Peyer's patch (tissue), 4 donors: ENCODE measurements around the gene NCKIPSD. TPM values are rescaled to one million over a fixed set of nuclear protein-coding genes. Genes with fewer than 3 reads are reported as not detected.

Experiments used
- DNase-seq, 3 donors: peaks; one replicate each; pipeline ENCODE4 v3.0.0-alpha.2; 2017 to 2019
- H3K27ac ChIP-seq, 4 donors: fragments of 200-600 bp; sonication (generic); one replicate each; pipeline ENCODE4 v1.5.1; 2016 to 2019
- H3K27me3 ChIP-seq, 2 donors: fragments of 200-600 bp; sonication (generic); one replicate each; pipeline ENCODE4 v1.5.1; 2019
- H3K36me3 ChIP-seq, 3 donors: fragments of 200-600 bp; sonication (generic); one replicate each; pipeline ENCODE4 v1.5.1; 2016 to 2019
- H3K4me1 ChIP-seq, 4 donors: fragments of 200-600 bp; sonication (generic); one replicate each; pipeline ENCODE4 v1.5.1; 2016 to 2019
- H3K4me3 ChIP-seq, 4 donors: fragments of 200-600 bp; sonication (generic); 1 replicate in 3 of 4; 2 replicates in 1 of 4; pipeline ENCODE4 v1.5.1; 2016 to 2019; ENCODE audit warnings: mild to moderate bottlenecking in 1 of 4
- H3K9me3 ChIP-seq, 4 donors: fragments of 200-600 bp; sonication (generic); one replicate each; pipeline ENCODE4 v1.5.1; 2016 to 2019; ENCODE audit warnings: mild to moderate bottlenecking in 1 of 4
- CTCF ChIP-seq, 6 experiments: fragments of 450-650 bp in 4 of 6; fragments of 200-600 bp in 2 of 6; sonication (generic) in 1 of 6; IDR thresholded peaks; one replicate each; pipeline ENCODE4 v1.5.1; 2017 to 2019; ENCODE audit warnings: antibody characterized with exemption in 6 of 6, mild to moderate bottlenecking in 3 of 6, moderate library complexity in 1 of 6
- POLR2A ChIP-seq, 2 donors: fragments of 450-650 bp; IDR thresholded peaks; one replicate each; pipeline ENCODE4 v1.5.1; 2017; ENCODE audit warnings: antibody characterized with exemption in 2 of 2, mild to moderate bottlenecking in 2 of 2, moderate library complexity in 2 of 2
- total RNA-seq, 4 donors: library from RNA; depleted of rRNA; stranded (reverse); fragments of >200 nt; gene quantifications; one replicate each; pipeline ENCODE4 v1.1.0, GENCODE V29; 2016

The NCKIPSD gene
- total RNA-seq, 4 donors from 2014 or later = 35.7 to 66.8 (median 64.4) TPM

- TF ChIP-seq POLR2A (IDR thresholded peaks at IDR 0.05) (no peak), CTCF (IDR thresholded peaks at IDR 0.05) (no peak)
- H3K27me3 ChIP-seq = no peaks in the 10 kb centered on the region
- no peak overlapping the region for H3K27ac ChIP-seq
- DNase-seq = no peak
- H3K4me1 ChIP-seq = peaks cover 0 to 21% (median 2%) of the 10 kb centered on the region in 4 donors
- no peaks in the 10 kb centered on the region for H3K9me3 ChIP-seq
- no peaks in the 10 kb centered on the region for H3K36me3 ChIP-seq
- no peak overlapping the region for H3K4me3 ChIP-seq
Measured at GRCh38 chr3:48652923-48653715, 32.6 kb downstream of the NCKIPSD start.

DNA sequence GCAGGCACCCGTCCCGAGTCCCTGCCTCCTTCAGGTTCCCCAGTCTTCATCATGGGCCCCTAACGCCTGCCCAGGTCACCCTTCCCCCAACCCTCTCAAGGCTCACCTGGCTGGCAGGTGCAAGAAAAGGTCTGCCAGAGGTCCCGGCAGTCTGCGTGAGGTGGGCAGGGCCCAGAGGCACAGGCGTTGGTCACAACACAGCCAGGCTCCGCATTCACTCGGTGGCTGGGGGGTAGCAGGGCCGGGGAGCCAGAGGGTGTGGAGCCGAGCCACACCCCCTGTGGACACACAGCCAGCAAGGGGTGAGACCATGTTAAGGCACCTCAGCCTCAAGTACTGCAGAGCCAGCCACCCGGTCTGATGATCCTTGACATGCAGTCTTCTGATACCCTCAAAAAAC, 33.9 kb downstream of the NCKIPSD start:
- DNase-seq = no peak
- Histone ChIP-seq H3K27ac (no peak overlapping the region), H3K4me1 (peaks cover 0 to 16% (median 2%) of the 10 kb centered on the region in 4 donors), H3K36me3 (no peaks in the 10 kb centered on the region), H3K9me3 (no peaks in the 10 kb centered on the region), H3K4me3 (no peak overlapping the region), H3K27me3 (no peaks in the 10 kb centered on the region)
- TF ChIP-seq CTCF (IDR thresholded peaks at IDR 0.05) (no peak), POLR2A (IDR thresholded peaks at IDR 0.05) (no peak)

DNA sequence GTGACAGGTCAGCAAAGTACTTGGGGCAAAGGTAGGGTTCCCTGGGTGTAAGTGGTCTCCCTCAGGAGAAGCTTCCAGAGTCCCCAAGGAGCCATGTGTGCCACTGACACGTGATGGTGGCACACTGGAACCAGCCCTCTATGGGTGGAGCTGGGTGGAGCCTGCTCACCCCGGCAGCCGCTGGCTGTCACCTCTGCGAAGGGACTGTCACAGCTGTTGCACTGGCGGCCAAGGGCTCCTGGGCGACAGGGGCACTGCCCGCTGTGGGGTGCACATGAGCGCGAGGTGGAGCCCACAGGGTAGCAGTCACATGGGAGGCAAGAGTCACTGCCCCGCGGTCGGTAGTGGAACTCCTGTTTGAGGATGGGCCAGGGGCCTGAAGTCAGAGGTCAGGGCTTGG, 35.0 kb downstream of the NCKIPSD start:
- TF ChIP-seq POLR2A (IDR thresholded peaks at IDR 0.05) (no peak), CTCF (IDR thresholded peaks at IDR 0.05) (no peak)
- no peak for DNase-seq
- peaks cover 0 to 5% (median 1%) of the 10 kb centered on the region in 4 donors for H3K4me1 ChIP-seq
- H3K27me3 ChIP-seq = no peaks in the 10 kb centered on the region
- H3K36me3 ChIP-seq = no peaks in the 10 kb centered on the region
- no peak overlapping the region for H3K4me3 ChIP-seq
- no peaks in the 10 kb centered on the region for H3K9me3 ChIP-seq
- no peak overlapping the region for H3K27ac ChIP-seq

DNA sequence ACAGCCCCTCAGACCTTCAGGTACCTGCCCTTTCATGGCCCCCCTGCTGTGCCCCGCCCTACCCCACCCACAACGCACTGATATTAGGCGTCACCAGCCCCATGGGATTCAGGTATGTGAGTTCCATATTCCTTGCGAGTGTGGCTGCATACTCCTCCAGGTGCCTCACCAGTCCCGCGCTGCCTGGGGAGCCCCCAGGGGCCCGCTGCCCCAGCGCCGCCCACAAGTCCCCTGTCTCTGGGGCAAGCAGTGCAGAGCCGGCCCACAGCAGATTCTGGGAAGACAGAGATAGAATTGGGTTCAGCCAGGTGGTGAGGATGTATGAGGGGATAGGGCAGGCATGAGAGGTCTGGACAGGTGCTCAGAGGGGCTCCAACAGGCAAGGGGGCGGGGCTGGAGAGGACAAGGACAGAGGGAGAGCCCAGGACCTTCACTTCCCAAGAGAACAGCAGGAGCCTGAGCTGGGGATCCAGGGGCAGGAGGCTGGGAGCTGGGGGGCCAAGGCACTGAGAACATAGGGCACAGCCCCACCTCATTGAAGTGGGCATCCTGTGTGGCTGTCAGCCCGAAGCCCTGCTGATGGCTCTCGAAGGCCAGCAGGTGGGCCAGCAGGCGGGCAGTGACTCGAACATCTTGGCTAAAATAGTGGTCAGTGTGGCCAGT, 37.4 kb downstream of the NCKIPSD start:
- Histone ChIP-seq H3K9me3 (no peaks in the 10 kb centered on the region), H3K36me3 (no peaks in the 10 kb centered on the region), H3K4me3 (no peak overlapping the region), H3K4me1 (no peaks in the 10 kb centered on the region), H3K27me3 (no peaks in the 10 kb centered on the region), H3K27ac (no peak overlapping the region)
- TF ChIP-seq POLR2A (IDR thresholded peaks at IDR 0.05) (no peak), CTCF (IDR thresholded peaks at IDR 0.05) (no peak)
- no peak for DNase-seq

DNA sequence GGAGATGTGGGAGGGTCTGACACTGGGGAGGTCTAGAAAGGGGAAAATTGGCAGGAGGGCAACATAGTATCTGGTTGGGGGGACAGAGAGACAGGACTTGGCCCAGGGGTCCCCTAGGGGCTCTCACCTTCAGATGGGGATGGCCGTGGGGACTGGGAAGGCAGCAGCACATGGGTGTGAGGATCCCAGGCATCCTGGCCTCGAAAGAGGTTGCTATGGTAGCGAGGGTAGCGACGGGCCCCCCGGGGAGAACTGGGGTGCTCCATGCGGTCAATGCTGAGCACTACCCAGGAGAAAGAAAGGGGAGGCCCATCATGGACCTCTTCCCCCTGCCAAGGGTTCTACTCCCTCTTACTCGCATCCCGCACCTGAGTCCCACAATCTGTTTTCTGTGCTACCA, 38.0 kb downstream of the NCKIPSD start:
- TF ChIP-seq POLR2A (IDR thresholded peaks at IDR 0.05) (no peak), CTCF (IDR thresholded peaks at IDR 0.05) (no peak)
- Histone ChIP-seq H3K9me3 (no peaks in the 10 kb centered on the region), H3K4me1 (no peaks in the 10 kb centered on the region), H3K27ac (no peak overlapping the region), H3K36me3 (no peaks in the 10 kb centered on the region), H3K27me3 (no peaks in the 10 kb centered on the region), H3K4me3 (no peak overlapping the region)
- DNase-seq = no peak
